Measurements from ENCODE around the gene ARHGAP27. TPM values are rescaled to one million over a fixed set of nuclear protein-coding genes. Genes with fewer than 3 reads are reported as not detected.
"Not testable (repeated sequence)": the region's sequence is repeated elsewhere in the genome, so short reads cannot be mapped to it uniquely, and the experiment has no call there.

ARHGAP27 gene
- total RNA-seq, 4 donors from 2014 or later: 31.5 to 38.6 (median 33.1) TPM

DNA sequence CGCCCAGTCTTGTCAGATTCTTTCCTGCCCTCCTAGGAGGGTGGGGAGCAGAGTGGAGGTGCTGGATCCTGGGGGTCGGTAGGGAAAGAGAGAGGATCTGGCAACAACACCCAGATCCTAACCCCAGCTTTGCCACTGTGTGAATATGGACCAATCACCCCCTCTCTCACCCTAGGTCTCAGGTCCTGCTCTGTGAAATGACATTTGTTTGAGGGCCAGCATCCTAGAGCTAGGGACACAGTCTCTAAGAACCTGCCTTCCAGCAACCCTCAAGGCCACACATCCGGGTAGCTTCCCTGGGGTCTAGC, 87.5 kb downstream of the ARHGAP27 start:
- Histone ChIP-seq H3K4me1 (peaks cover 5 to 27% of the 10 kb centered on the region in 2 donors), H3K36me3 (no peaks in the 10 kb centered on the region), H3K27ac (peak overlapping the region in 1 of 3 donors; percentile 1), H3K27me3 (no peaks in the 10 kb centered on the region), H3K9me3 (no peaks in the 10 kb centered on the region), H3K4me3 (replicated peaks in 1 of 3) (no peak overlapping the region)
- WGBS, 2 donors: 73 to 78% methylated on average over 3 of the region's 3 CpGs
- intact Hi-C loops (cut with DNase I): no loop called here
- TF ChIP-seq POLR2A (IDR thresholded peaks at IDR 0.05): no peak
- TF ChIP-seq, protein P1, sequence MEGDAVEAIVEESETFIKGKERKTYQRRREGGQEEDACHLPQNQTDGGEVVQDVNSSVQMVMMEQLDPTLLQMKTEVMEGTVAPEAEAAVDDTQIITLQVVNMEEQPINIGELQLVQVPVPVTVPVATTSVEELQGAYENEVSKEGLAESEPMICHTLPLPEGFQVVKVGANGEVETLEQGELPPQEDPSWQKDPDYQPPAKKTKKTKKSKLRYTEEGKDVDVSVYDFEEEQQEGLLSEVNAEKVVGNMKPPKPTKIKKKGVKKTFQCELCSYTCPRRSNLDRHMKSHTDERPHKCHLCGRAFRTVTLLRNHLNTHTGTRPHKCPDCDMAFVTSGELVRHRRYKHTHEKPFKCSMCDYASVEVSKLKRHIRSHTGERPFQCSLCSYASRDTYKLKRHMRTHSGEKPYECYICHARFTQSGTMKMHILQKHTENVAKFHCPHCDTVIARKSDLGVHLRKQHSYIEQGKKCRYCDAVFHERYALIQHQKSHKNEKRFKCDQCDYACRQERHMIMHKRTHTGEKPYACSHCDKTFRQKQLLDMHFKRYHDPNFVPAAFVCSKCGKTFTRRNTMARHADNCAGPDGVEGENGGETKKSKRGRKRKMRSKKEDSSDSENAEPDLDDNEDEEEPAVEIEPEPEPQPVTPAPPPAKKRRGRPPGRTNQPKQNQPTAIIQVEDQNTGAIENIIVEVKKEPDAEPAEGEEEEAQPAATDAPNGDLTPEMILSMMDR (IDR thresholded peaks at IDR 0.05): no peak
- no peak for DNase-seq

DNA sequence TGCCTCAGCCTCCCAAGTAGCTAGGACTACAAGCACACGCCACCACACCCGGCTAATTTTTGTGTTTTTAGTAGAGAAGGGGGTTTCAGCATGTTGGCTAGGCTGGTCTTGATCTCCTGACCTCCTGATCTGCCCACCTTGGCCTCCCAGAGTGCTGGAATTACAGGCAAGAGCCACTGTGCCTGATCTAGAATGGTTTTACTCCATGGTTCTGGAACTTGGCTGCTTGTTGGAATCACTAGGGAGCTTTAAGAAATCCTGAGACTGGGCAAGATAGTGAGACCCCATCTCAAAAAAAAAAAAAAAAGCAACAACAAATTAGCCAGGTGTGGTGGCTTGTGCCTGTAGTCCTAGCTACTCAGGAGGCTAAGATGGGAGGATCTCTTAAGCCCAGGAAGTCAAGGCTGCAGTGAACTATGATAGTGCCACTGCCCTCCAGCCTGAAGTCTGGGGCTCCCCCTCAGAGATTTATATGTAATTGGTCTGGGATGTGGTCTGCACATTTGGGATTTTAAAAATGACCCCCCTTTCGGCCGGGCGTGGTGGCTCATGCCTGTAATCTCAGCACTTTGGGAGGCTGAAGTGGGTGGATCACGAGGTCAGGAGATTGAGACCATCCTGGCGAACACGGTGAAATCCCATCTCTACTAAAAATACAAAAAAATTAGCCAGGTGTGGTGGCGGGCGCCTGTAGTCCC, 88.6 kb downstream of the ARHGAP27 start:
- intact Hi-C loops (cut with DNase I); H3K9me3 ChIP-seq; H3K36me3 ChIP-seq; H3K27ac ChIP-seq; H3K4me3 ChIP-seq (replicated peaks in 1 of 3); DNase-seq; H3K27me3 ChIP-seq: not testable (repeated sequence)
- H3K4me1 ChIP-seq: peaks cover 5 to 27% of the 10 kb centered on the region in 2 donors
- WGBS, 2 donors: 94 to 96% methylated on average over 10 of the region's 10 CpGs

Other genes with a start within 250 kb of the ARHGAP27 start
- 1 to 10 TPM; 3.2 to 7.6 (median 4.2) TPM for gene FMNL1, start 211.0 kb downstream of the ARHGAP27 start, total RNA-seq
- gene SPATA32, start 170.8 kb downstream of the ARHGAP27 start, total RNA-seq: not detected
- 10 to 100 TPM in 1 of 4 donors, 1 to 10 TPM in 3; 4.1 to 21.7 (median 6.2) TPM for gene MAP3K14, start 115.8 kb downstream of the ARHGAP27 start, total RNA-seq
- 100 to 1,000 TPM in 2 of 4 donors, 10 to 100 TPM in 2; 47.9 to 114 (median 95.1) TPM for gene PLEKHM1, start 57.9 kb upstream of the ARHGAP27 start, total RNA-seq